Lung (tissue), 12 donors: Measurements from ENCODE around the gene LYZ. TPM values are rescaled to one million over a fixed set of nuclear protein-coding genes. Genes with fewer than 3 reads are reported as not detected.

ENCODE experiments used
- ATAC-seq: fragments of 200-7000 bp; cut with Tn5 transposase; one replicate; pipeline ENCODE4 v1.9.1; 2020; ENCODE audit warnings: moderate number of reproducible peaks; ENCODE audit not compliant: insufficient read depth, low FRiP score
- DNase-seq, 3 donors: peaks; one replicate each; pipeline ENCODE4 v3.0.0-alpha.2; 2013 to 2017
- H3K27ac ChIP-seq, 2 donors: one replicate each; pipeline ENCODE4 v1.5.1; 2013; ENCODE audit warnings: mild to moderate bottlenecking in 2 of 2, moderate library complexity in 2 of 2, control low read depth in 1 of 2, inconsistent platforms in 1 of 2, low read depth in 1 of 2, low read length in 1 of 2
- H3K27me3 ChIP-seq, 3 donors: one replicate each; pipeline ENCODE4 v1.5.1; 2013; ENCODE audit warnings: low read length in 2 of 3; ENCODE audit not compliant: control insufficient read depth in 3 of 3, insufficient read depth in 3 of 3
- H3K36me3 ChIP-seq, 4 donors: one replicate each; pipeline ENCODE4 v1.5.1; 2013; ENCODE audit warnings: low read length in 4 of 4, mild to moderate bottlenecking in 1 of 4, moderate library complexity in 1 of 4; ENCODE audit not compliant: control insufficient read depth in 4 of 4, insufficient read depth in 4 of 4
- H3K4me1 ChIP-seq, 5 donors: one replicate each; pipeline ENCODE4 v1.5.1; 2013; ENCODE audit warnings: low read length in 5 of 5, mild to moderate bottlenecking in 2 of 5, moderate library complexity in 1 of 5; ENCODE audit not compliant: control insufficient read depth in 5 of 5, insufficient read depth in 5 of 5
- H3K4me3 ChIP-seq: one replicate; pipeline ENCODE4 v1.5.1; 2013; ENCODE audit warnings: mild to moderate bottlenecking, control low read depth, moderate library complexity
- H3K9ac ChIP-seq, 2 donors: one replicate each; pipeline ENCODE4 v1.5.1; 2013; ENCODE audit warnings: low read length in 2 of 2, control low read depth in 1 of 2; ENCODE audit not compliant: insufficient read depth in 1 of 2
- H3K9me3 ChIP-seq, 4 donors: one replicate each; pipeline ENCODE4 v1.5.1; 2013; ENCODE audit warnings: low read length in 3 of 4, mild to moderate bottlenecking in 1 of 4, moderate library complexity in 1 of 4; ENCODE audit not compliant: control insufficient read depth in 4 of 4, insufficient read depth in 3 of 4
- WGBS, 2 donors: extraction: QIAGEN DNeasy Blood & Tissue Kit; methylation state at CpG; one replicate each; pipeline ENCODE4 v1.1.7; 2013; 5-methylcytosine and 5-hydroxymethylcytosine counted together
- polyA plus RNA-seq, 2 donors: library from polyadenylated mRNA; stranded (reverse); fragments of 200-250 nt; gene quantifications; one replicate each; pipeline ENCODE4 v1.2.1, GENCODE V29; 2013
- total RNA-seq, 2 donors: library from RNA; depleted of rRNA in 1 of 2; stranded (reverse); fragments of >200 nt in 1 of 2; gene quantifications; one replicate each; pipeline ENCODE4 v1.2.1, GENCODE V29; 2014 to 2021
- TF ChIP-seq, protein P1 (sequence below): IDR thresholded peaks from 2 replicates; pipeline ENCODE4 v1.5.1; 2012; ENCODE audit warnings: mild to moderate bottlenecking; ENCODE audit errors: control extremely low read depth, extremely low read depth
- donor health status: control.
- donor health status: control.
- donor health status: Bipolar disorder and iron deficiency.
- donor health status: healthy.
- donor health status: DM: yes; HTN: yes; CAD: no.

Gene LYZ
- total and polyA plus RNA-seq, 4 donors, result 171 to 448 (median 182) TPM

DNA sequence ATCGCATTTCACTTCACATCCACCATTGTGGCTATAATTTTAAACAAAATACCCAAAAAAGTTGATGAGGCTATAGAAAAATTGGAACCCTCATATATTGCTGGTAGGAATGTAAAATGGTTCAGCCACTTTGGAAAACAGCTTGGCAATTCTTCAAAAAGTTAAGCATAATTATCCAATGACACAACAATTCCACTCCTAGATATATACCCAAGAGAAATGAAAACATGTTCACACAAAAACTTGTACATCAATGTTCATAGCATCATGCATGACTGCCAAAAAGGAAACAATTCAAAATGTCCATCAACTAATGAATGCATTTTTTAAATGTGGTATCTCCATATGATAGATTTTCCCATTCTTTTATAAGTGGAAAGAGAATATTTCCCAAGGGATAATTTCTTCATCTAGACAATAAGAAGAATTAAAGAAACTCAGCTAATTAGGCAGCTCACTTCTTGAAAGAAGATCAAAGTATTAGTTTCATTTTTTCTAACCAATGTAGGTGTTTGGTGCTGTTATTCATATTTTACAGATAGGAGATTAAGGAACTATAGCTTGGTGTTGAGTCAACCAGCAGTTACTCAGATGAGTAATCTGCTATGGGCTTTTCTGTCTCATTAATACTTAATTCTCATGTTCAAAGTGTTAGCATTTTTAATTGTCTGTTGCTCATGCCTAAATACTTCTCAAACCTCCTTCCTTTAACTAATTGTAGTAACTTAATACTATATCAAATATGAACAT is 44.2 kb downstream of the LYZ start:
- TF ChIP-seq, protein P1, sequence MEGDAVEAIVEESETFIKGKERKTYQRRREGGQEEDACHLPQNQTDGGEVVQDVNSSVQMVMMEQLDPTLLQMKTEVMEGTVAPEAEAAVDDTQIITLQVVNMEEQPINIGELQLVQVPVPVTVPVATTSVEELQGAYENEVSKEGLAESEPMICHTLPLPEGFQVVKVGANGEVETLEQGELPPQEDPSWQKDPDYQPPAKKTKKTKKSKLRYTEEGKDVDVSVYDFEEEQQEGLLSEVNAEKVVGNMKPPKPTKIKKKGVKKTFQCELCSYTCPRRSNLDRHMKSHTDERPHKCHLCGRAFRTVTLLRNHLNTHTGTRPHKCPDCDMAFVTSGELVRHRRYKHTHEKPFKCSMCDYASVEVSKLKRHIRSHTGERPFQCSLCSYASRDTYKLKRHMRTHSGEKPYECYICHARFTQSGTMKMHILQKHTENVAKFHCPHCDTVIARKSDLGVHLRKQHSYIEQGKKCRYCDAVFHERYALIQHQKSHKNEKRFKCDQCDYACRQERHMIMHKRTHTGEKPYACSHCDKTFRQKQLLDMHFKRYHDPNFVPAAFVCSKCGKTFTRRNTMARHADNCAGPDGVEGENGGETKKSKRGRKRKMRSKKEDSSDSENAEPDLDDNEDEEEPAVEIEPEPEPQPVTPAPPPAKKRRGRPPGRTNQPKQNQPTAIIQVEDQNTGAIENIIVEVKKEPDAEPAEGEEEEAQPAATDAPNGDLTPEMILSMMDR, result no peak
- no peaks in the 10 kb centered on the region for H3K4me1 ChIP-seq
- peaks cover 0 to 6% (median 3%) of the 10 kb centered on the region in 4 donors for H3K9me3 ChIP-seq
- H3K9ac ChIP-seq, result no peak overlapping the region
- peaks cover 2 to 9% (median 4%) of the 10 kb centered on the region in 4 donors for H3K36me3 ChIP-seq
- ATAC-seq (no peak), DNase-seq (no peak)
- no peak overlapping the region for H3K27ac ChIP-seq
- no peak overlapping the region for H3K4me3 ChIP-seq
- WGBS, 2 donors, result 100% methylated on average over 1 of the region's 1 CpG
- no peaks in the 10 kb centered on the region for H3K27me3 ChIP-seq

DNA sequence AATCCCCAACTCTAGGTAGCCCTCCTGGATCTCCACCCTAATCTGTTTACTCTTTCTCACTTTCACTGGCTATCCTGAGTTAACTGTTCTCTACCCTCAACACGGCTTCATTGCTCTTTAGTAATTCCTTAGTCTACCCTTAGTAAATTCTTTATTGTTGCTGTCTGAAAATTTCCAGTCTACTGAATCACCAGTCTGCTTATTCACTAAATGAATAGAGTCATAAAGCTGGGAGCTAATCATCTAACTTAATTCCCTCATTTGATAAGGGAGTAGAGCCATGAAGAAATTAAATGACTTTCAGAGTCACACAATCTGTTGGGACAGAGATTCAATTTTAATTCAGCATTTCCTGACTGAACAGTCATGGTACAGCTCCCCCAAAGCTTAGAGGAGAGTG is 47.9 kb downstream of the LYZ start:
- TF ChIP-seq, protein P1, result no peak
- Histone ChIP-seq H3K27me3 (no peaks in the 10 kb centered on the region), H3K36me3 (peaks cover 0 to 8% (median 4%) of the 10 kb centered on the region in 4 donors), H3K4me3 (no peak overlapping the region), H3K4me1 (no peaks in the 10 kb centered on the region), H3K9me3 (peaks cover 0 to 6% (median 3%) of the 10 kb centered on the region in 4 donors), H3K27ac (no peak overlapping the region), H3K9ac (no peak overlapping the region)
- DNase-seq, result no peak
- no peak for ATAC-seq
- 89 to 94% methylated on average over 1 of the region's 1 CpG for WGBS, 2 donors

DNA sequence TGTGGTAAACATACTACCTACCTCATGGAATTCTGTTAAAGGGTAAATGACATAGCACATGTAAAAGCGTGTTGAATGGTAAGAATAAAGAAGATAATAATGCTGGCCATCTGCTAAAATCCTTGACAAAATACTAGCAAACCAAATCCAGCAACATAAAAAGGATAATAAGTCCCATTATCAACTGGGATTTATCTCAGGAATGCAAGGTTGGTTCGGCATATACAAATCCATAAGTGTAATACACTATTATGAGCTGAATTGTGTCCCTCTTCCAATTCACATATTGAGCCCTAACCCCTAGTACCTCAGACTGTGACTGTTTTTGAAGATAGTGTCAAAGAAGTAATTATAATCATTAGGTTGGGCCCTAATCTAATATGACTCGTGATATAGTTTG is 48.8 kb downstream of the LYZ start:
- Histone ChIP-seq H3K4me1 (no peaks in the 10 kb centered on the region), H3K9ac (no peak overlapping the region), H3K27me3 (no peaks in the 10 kb centered on the region), H3K9me3 (peaks cover 0 to 6% (median 3%) of the 10 kb centered on the region in 4 donors), H3K4me3 (no peak overlapping the region), H3K27ac (no peak overlapping the region), H3K36me3 (peaks cover 0 to 4% (median 0%) of the 10 kb centered on the region in 4 donors)
- 98 to 99% methylated on average over 3 of the region's 3 CpGs for whole genome bisulfite sequencing, 2 donors
- TF ChIP-seq, protein P1, result no peak
- no peak for ATAC-seq
- DNase-seq, result no peak
